NT2/D1 (cell line): ENCODE measurements around the gene HS3ST3B1.

Source experiments
- DNase-seq: peaks from one replicate; pipeline ENCODE4 v3.0.0-alpha.2; 2011; ENCODE audit warnings: low read depth, low spot score
- H3K27me3 ChIP-seq: 2 replicates; pipeline ENCODE4 v1.6.0; 2011; ENCODE audit warnings: mild to moderate bottlenecking; ENCODE audit not compliant: insufficient read length, insufficient read depth
- H3K36me3 ChIP-seq: 2 replicates; pipeline ENCODE4 v1.6.1; 2011; ENCODE audit warnings: mild to moderate bottlenecking, low read length, mixed read lengths; ENCODE audit not compliant: insufficient read depth, insufficient read length
- H3K4me1 ChIP-seq: 2 replicates; pipeline ENCODE4 v1.5.1; 2011; ENCODE audit not compliant: insufficient read depth, insufficient read length
- H3K4me3 ChIP-seq: 2 replicates; pipeline ENCODE4 v1.5.1; 2011; ENCODE audit warnings: low read depth; ENCODE audit not compliant: insufficient read length
- H3K9ac ChIP-seq: 2 replicates; pipeline ENCODE4 v1.6.0; 2011; ENCODE audit warnings: low read depth; ENCODE audit not compliant: insufficient read length
- H3K9me3 ChIP-seq: 2 replicates; pipeline ENCODE4 v1.5.1; 2011; ENCODE audit warnings: mild to moderate bottlenecking, low read length; ENCODE audit not compliant: insufficient read depth
- SUZ12 ChIP-seq: IDR thresholded peaks from 2 replicates; pipeline ENCODE4 v1.6.1; 2011; ENCODE audit not compliant: insufficient read length, insufficient read depth; ENCODE audit errors: extremely low read depth
- YY1 ChIP-seq: IDR thresholded peaks from 2 replicates; pipeline ENCODE4 v1.6.1; 2011; ENCODE audit not compliant: insufficient read length, insufficient read depth
- ZNF274 ChIP-seq: IDR thresholded peaks from 2 replicates; pipeline ENCODE4 v1.6.1; 2011; ENCODE audit warnings: mild to moderate bottlenecking, low read depth, low read length

The HS3ST3B1 gene

DNA sequence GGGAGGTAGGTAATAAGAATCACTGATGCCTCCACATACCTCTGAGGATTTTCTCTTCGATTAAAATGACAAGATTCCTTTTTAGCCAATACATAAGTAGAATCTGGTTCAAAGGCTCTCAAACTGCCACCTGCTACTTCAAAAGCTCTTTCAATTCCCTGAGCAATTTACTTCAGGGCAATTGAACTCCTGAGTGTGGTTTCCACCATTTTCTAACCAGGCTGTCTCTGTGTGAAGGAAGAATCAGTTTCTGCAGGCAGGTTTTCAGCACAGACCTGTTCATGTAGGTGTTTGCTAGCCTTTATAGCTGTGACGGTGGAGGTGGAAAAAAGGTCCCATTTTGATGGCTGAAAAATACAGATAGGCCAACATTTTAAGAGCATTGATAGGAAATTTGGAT, 18.2 kb upstream of the HS3ST3B1 start:
- H3K27me3 ChIP-seq: no peaks in the 10 kb centered on the region

DNA sequence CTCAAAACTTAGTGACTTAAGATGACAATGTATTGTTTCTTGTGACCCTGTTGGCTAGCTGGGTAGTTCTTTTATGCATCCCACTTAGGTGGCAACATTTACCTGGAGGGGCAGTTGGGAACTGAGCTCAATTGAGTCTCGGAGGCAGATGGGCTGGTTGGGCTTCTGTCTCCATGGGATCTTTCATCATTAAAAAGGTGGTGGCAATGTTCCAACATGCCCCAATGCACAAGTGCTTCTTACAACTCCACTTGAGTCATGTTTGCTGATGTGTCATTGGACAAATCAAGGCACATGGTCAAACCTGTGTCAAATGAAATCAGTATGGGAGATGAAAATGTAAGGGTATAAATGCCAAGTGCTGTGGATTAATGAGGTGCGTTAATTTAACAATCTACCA, 11.7 kb upstream of the HS3ST3B1 start:
- H3K9ac ChIP-seq: no peak overlapping the region
- H3K27me3 ChIP-seq: no peaks in the 10 kb centered on the region
- no peak for DNase-seq
- TF ChIP-seq ZNF274: no peak
- no peak for TF ChIP-seq YY1
- TF ChIP-seq SUZ12: no peak
- H3K9me3 ChIP-seq: no peaks in the 10 kb centered on the region
- H3K4me1 ChIP-seq: no peaks in the 10 kb centered on the region
- H3K36me3 ChIP-seq: no peaks in the 10 kb centered on the region
- H3K4me3 ChIP-seq: no peak overlapping the region

More for the DNA sequence above, 18.2 kb upstream of the HS3ST3B1 start:
- no peak overlapping the region for H3K9ac ChIP-seq
- no peaks in the 10 kb centered on the region for H3K9me3 ChIP-seq
- H3K4me3 ChIP-seq: no peak overlapping the region
- H3K4me1 ChIP-seq: no peaks in the 10 kb centered on the region
- H3K36me3 ChIP-seq: no peaks in the 10 kb centered on the region
- DNase-seq: no peak
- TF ChIP-seq ZNF274: no peak
- no peak for TF ChIP-seq SUZ12
- no peak for TF ChIP-seq YY1

DNA sequence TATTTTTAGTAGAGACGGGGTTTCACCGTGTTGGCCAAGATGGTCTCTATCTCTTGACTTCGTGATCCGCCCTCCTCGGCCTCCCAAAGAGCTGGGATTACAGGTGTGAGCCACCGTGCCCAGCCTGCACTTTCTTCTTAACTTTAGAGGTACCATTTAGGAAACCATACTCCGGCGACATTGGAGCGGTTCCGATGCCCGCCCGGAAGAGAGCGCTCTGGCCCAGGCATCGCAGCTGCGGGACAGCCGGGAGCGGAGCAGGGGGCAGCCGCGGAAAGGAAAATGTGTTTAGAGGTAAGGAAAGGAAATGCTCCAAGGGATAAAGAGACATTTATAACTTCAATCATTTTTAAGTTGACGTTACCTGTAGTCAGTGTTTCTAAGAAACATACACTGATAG, 6.0 kb upstream of the HS3ST3B1 start:
- no peak for DNase-seq
- Histone ChIP-seq H3K27me3 (peaks cover 50% of the 10 kb centered on the region), H3K36me3 (no peaks in the 10 kb centered on the region), H3K4me3 (no peak overlapping the region), H3K9me3 (no peaks in the 10 kb centered on the region), H3K4me1 (peaks cover 5% of the 10 kb centered on the region), H3K9ac (no peak overlapping the region)
- no peak for TF ChIP-seq SUZ12
- TF ChIP-seq ZNF274: no peak
- no peak for TF ChIP-seq YY1

DNA sequence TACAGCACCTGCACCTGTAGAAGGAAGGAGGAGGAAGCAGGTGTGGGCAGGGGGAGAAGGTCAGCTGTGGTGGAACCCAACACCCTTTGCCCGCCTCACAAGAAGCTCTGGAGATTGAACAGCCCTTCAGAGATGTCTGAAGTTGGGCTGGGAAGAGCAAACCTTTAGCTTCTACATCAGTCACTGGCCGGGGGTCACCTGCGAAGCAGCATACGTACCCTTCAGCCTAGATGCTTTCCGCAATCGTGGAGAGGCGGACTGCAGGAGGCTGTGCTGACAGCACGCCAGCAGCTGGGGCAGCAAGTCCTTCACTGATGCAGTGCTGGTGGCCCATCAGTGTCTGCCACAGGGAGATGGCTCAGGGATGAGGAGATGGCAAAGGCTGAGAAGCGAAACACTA, 5.2 kb upstream of the HS3ST3B1 start:
- Histone ChIP-seq H3K9me3 (no peaks in the 10 kb centered on the region), H3K4me1 (peaks cover 5% of the 10 kb centered on the region), H3K4me3 (no peak overlapping the region), H3K9ac (no peak overlapping the region), H3K36me3 (no peaks in the 10 kb centered on the region), H3K27me3 (peaks cover 57% of the 10 kb centered on the region)
- DNase-seq: no peak
- TF ChIP-seq ZNF274 (no peak), YY1 (no peak), SUZ12 (no peak)

DNA sequence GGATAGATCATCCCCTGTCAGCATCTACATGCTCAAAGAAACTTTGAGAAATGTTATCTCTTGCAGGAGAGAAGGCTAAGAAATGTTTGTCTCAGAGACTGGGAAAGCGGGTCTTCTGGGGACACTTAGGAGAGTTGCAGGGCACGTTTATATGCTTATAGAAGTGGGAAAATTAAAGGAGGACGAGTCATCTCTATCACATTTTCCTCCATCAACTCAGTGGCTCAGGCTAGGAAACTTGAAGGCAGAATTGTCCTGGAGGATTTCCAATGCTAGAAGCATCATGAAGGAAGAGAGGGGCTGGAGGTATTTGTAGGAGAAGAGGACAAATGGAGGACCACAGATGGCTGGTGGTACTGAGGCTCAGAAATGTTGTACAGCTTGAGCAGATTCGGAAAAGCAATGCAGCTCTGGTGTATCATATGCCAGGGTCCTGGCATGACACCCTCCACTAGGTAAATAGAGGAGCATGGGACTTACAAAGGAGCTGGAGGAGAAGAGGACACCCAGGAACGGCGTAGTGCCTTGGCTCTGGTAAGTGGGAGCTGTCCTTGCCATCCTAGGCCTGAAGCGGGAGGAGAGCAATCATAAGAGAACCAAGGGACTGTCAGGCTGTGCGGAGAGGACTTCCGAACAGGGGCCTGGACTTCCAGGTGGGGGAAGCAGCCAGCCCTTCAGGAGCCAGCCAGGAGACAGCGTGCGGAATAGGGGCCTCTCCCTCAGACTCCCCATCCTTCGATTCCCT, 4.5 kb upstream of the HS3ST3B1 start:
- no peak for DNase-seq
- no peaks in the 10 kb centered on the region for H3K36me3 ChIP-seq
- H3K9ac ChIP-seq: no peak overlapping the region
- H3K27me3 ChIP-seq: peaks cover 61% of the 10 kb centered on the region
- no peak overlapping the region for H3K4me3 ChIP-seq
- H3K4me1 ChIP-seq: peaks cover 5% of the 10 kb centered on the region
- TF ChIP-seq YY1 (no peak), SUZ12 (no peak), ZNF274 (no peak)
- H3K9me3 ChIP-seq: no peaks in the 10 kb centered on the region

DNA sequence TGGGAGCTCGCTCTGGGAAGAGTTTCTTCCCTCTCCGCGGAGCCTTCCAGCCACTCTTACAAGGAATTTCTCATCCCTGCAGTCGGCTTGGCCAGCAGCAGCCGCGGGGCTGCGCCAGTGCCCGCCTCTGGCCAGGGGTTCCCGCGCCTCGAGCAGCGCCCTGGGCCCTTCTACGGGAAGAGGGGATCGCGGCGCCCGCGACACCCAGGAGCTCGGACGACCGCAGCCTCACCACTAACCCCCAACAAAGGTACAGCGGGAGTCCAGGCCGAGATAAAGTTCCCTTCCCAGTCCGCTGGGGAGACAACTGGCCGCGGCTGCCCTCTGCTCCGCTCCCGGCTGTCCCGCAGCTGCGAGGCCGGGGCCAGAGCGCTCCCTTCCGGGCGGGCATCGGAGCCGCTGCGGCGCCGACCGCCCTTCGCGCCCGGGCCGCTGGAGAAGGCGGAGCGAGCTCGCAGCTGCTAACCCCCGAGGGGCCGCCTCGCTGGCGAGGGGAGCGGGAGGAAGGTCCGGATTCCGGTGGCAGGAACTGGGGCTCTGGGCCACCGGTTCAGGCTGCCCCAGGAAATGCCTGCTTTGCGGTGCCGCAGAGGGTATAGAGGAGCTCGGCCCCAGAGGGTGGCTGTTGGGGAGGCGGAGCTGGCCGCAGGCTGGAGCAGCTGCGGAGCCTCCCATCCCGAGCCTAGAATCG, 3.6 kb upstream of the HS3ST3B1 start:
- Histone ChIP-seq H3K9ac (peak overlapping the region; percentile 67), H3K4me1 (peaks cover 5% of the 10 kb centered on the region), H3K9me3 (no peaks in the 10 kb centered on the region), H3K36me3 (no peaks in the 10 kb centered on the region), H3K27me3 (peaks cover 71% of the 10 kb centered on the region), H3K4me3 (peak overlapping the region; percentile 42)
- TF ChIP-seq SUZ12: peak; percentile 53
- TF ChIP-seq YY1: no peak
- TF ChIP-seq ZNF274: no peak
- no peak for DNase-seq

DNA sequence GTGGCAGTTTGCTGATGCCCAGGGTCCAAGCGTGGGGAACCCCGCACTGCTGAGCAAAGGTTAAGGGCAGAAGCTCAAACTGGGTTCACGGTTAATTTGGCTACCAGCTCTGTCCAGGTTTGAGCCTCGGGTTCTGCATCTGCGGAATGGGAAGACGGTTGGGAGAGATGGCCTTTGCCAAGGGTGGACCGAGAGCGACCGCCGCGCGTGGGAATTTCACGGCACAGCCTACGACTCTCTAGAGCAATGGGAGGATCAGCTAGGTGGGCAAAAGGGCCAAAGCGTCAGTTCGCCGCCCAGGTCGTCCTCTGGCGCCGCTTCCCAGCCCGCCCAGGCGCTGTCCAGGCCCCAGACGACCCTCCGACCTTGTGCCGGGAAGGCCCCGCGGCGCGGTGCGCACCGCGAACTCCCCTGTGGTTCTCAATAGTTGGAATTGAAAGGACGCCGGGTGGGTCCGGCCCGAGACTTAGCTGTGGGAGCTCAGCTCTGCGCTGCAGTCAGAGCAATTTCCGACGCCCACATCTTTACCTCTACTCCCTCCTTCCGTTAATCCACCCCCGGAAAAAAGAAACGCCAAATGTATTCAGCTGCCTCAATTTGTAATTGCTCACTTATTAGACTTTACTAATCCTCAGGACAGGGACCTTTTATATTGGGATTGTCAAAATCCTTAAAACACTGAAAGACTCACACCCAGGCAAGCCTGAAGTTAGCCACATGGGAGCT, 2.5 kb upstream of the HS3ST3B1 start:
- Histone ChIP-seq H3K27me3 (peaks cover 82% of the 10 kb centered on the region), H3K4me3 (peak overlapping the region; percentile 42), H3K4me1 (peaks cover 8% of the 10 kb centered on the region), H3K9me3 (no peaks in the 10 kb centered on the region), H3K9ac (no peak overlapping the region), H3K36me3 (no peaks in the 10 kb centered on the region)
- TF ChIP-seq YY1 (no peak), SUZ12 (peak; percentile 85), ZNF274 (no peak)
- no peak for DNase-seq
